Thyroid gland (tissue), 4 donors: ENCODE results near the gene CHMP6. TPM values are rescaled to one million over a fixed set of nuclear protein-coding genes. Genes with fewer than 3 reads are reported as not detected.

Experiments
- DNase-seq, 2 donors: peaks; one replicate each; pipeline ENCODE4 v3.0.0-alpha.2; 2019
- H3K27ac ChIP-seq, 3 donors: fragments of 200-600 bp; sonication (generic); 1 replicate in 2 of 3; 2 replicates in 1 of 3; pipeline ENCODE4 v1.5.1; 2016 to 2019; ENCODE audit warnings: mild to moderate bottlenecking in 1 of 3, moderate library complexity in 1 of 3
- H3K27me3 ChIP-seq: fragments of 200-600 bp; sonication (generic); one replicate; pipeline ENCODE4 v1.5.1; 2019
- H3K36me3 ChIP-seq, 2 donors: fragments of 200-600 bp; sonication (generic); one replicate each; pipeline ENCODE4 v1.5.1; 2016 to 2019
- H3K4me1 ChIP-seq, 2 donors: fragments of 200-600 bp; sonication (generic); one replicate each; pipeline ENCODE4 v1.5.1; 2017 to 2019
- H3K4me3 ChIP-seq, 3 donors: fragments of 200-600 bp; sonication (generic); replicated peaks in 1 of 3; 1 replicate in 2 of 3; 2 replicates in 1 of 3; pipeline ENCODE4 v1.5.1; 2016; ENCODE audit warnings: mild to moderate bottlenecking in 1 of 3
- H3K9me3 ChIP-seq: fragments of 200-600 bp; sonication (generic); one replicate; pipeline ENCODE4 v1.5.1; 2017
- POLR2A ChIP-seq, 2 donors: fragments of 450-650 bp; IDR thresholded peaks; one replicate each; pipeline ENCODE4 v1.6.1; 2017; ENCODE audit warnings: antibody characterized with exemption in 2 of 2, mild to moderate bottlenecking in 2 of 2, moderate library complexity in 1 of 2
- WGBS, 2 donors: methylation state at CpG; one replicate each; pipeline ENCODE4 v1.1.5; 2017; 5-methylcytosine and 5-hydroxymethylcytosine counted together
- intact Hi-C: fragments of 100-400 bp; cut with DNase I; formaldehyde crosslinking; loops from one replicate; pipeline ENCODE4 v1.15.1; 2023
- total RNA-seq, 4 donors: library from RNA; depleted of rRNA; stranded (reverse); fragments of >200 nt; gene quantifications; one replicate each; pipeline ENCODE4 v1.2.3, GENCODE V29; 2016
- TF ChIP-seq, protein P1 (sequence below), 6 experiments: fragments of 200-600 bp in 3 of 6; fragments of 450-650 bp in 3 of 6; sonication (generic) in 3 of 6; IDR thresholded peaks; one replicate each; pipeline ENCODE4 v1.5.1; 2016 to 2019; ENCODE audit warnings: antibody characterized with exemption in 6 of 6, mild to moderate bottlenecking in 2 of 6, inconsistent platforms in 1 of 6, moderate library complexity in 1 of 6

CHMP6 gene
- total RNA-seq, 4 donors from 2014 or later: 19.5 to 37.8 (median 27.8) TPM

DNA sequence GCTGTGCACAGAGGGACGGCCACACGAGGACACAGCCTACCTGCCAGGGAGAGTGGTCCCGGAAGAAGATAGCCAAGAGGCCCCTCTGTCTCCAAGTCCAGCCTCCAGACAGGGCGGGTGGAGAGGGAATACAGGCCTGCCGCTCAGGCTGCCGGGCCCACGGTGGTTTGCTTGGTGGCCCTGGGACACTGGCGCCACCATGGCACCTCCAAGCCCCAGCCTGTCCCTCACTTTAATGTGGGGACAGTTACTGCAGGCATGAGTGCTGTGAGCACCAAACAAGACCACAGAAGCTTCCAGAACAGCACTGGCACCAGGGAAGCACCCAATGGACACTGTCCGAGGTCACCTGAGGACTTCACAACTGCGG is 22.0 kb upstream of the CHMP6 start:
- no peak overlapping the region for H3K27ac ChIP-seq
- H3K36me3 ChIP-seq: peaks cover 0 to 6% of the 10 kb centered on the region in 2 donors
- H3K4me1 ChIP-seq: peaks cover 0 to 21% of the 10 kb centered on the region in 2 donors
- intact Hi-C loops: no loop called here
- no peaks in the 10 kb centered on the region for H3K9me3 ChIP-seq
- TF ChIP-seq, protein P1, sequence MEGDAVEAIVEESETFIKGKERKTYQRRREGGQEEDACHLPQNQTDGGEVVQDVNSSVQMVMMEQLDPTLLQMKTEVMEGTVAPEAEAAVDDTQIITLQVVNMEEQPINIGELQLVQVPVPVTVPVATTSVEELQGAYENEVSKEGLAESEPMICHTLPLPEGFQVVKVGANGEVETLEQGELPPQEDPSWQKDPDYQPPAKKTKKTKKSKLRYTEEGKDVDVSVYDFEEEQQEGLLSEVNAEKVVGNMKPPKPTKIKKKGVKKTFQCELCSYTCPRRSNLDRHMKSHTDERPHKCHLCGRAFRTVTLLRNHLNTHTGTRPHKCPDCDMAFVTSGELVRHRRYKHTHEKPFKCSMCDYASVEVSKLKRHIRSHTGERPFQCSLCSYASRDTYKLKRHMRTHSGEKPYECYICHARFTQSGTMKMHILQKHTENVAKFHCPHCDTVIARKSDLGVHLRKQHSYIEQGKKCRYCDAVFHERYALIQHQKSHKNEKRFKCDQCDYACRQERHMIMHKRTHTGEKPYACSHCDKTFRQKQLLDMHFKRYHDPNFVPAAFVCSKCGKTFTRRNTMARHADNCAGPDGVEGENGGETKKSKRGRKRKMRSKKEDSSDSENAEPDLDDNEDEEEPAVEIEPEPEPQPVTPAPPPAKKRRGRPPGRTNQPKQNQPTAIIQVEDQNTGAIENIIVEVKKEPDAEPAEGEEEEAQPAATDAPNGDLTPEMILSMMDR (IDR thresholded peaks at IDR 0.05): no peak
- TF ChIP-seq POLR2A (IDR thresholded peaks at IDR 0.05): no peak
- H3K4me3 ChIP-seq: no peak overlapping the region
- 83 to 100% methylated on average over 1 to 6 of the region's 10 CpGs for WGBS, 2 donors
- no peaks in the 10 kb centered on the region for H3K27me3 ChIP-seq
- no peak for DNase-seq

DNA sequence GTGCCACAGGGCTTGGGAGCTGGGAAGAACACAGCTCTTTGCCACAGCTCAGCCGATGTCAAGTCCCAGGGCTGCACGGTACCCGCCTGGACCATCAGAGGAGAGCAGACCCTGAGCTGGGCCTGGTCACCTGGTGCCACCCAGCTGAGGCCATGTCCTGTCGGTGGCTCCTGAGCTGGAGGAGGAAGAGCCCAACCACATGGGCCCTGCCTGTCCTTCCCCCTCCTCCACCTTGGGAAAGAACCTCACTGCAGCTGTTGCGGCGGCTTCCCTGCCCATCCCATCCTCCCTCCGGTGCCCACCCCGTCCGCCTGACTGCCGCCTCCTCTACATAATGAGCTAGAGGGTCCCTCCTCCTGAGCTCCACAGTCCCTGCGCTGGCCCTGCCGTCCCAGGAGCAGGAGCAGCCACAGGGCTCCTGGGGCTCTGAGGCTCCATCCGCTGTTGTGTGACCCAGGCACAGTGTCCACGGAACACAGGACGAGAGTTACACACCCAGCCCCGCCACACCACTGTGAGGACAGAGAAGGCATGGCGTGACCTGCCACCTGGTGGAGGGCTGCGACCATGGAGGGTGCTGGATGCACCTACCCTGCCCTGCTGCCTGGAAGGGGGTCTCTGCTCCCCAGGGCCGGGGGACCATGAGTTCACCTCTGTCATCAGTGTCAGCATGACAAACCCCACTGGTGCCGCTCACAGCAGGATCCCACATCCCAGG is 21.4 kb upstream of the CHMP6 start:
- peaks cover 0 to 21% of the 10 kb centered on the region in 2 donors for H3K4me1 ChIP-seq
- no peak overlapping the region for H3K27ac ChIP-seq
- DNase-seq: peak in 1 of 2 donors; percentile 22
- intact Hi-C loops: no loop called here
- H3K27me3 ChIP-seq: no peaks in the 10 kb centered on the region
- H3K9me3 ChIP-seq: no peaks in the 10 kb centered on the region
- peaks cover 0 to under 1% of the 10 kb centered on the region in 2 donors for H3K36me3 ChIP-seq
- H3K4me3 ChIP-seq: no peak overlapping the region
- TF ChIP-seq, protein P1 (IDR thresholded peaks at IDR 0.05): peak in 2 of 6 experiments; percentile 10 to 22
- TF ChIP-seq POLR2A (IDR thresholded peaks at IDR 0.05): no peak
- WGBS, 2 donors: 48 to 63% methylated on average over 9 of the region's 20 CpGs

DNA sequence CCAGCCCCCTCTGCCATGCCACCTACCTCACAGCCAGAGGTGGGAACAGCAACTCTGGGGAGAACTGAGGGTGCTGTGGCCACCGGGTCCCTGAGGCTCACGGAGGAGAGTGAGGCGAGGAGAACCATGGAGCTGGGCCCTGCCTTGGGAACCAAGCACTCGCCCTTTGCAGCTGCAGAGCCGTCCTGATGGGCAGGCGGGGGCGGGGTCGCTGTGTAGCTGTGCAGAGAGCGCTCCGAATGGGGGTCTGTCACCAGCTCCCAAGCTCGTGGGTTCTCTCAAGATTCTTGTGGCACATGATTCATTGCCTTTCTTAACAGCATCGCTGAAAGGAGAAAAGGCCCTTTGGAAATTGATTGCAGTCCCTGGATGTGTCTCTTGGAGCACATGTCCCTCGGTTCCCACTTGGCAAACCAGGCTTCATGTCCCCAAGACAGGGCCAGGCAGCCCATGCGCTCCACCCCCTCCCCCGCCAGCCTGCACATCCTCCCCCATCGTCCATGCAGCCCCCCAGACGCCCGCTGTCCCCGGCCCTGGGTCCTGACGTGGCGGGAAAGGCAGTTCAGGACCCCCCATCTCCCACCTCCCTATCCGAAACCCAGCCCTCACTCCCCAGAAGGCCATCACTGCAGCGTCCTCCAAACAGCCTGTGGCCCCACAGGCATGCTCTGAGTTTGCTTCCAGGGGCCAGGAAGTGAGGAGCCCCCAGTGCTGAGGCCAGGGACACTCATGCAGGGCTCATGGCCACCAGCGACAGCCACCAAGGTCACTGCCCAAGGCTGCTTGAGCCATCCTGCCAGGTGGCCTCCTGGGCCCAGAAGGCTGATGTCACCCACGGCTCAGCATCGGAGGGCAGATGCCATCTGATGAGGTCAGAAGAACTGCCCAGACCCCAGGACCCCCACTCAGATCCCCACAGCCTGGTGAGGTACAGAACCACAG is 20.6 kb upstream of the CHMP6 start:
- WGBS, 2 donors: 52 to 55% methylated on average over 4 to 21 of the region's 26 CpGs
- no peak overlapping the region for H3K4me3 ChIP-seq
- no peak overlapping the region for H3K27ac ChIP-seq
- no peak for TF ChIP-seq POLR2A (IDR thresholded peaks at IDR 0.05)
- TF ChIP-seq, protein P1 (IDR thresholded peaks at IDR 0.05): no peak
- H3K36me3 ChIP-seq: no peaks in the 10 kb centered on the region
- DNase-seq: no peak
- no peaks in the 10 kb centered on the region for H3K9me3 ChIP-seq
- intact Hi-C loops: no loop called here
- H3K27me3 ChIP-seq: no peaks in the 10 kb centered on the region
- peaks cover 0 to 21% of the 10 kb centered on the region in 2 donors for H3K4me1 ChIP-seq

DNA sequence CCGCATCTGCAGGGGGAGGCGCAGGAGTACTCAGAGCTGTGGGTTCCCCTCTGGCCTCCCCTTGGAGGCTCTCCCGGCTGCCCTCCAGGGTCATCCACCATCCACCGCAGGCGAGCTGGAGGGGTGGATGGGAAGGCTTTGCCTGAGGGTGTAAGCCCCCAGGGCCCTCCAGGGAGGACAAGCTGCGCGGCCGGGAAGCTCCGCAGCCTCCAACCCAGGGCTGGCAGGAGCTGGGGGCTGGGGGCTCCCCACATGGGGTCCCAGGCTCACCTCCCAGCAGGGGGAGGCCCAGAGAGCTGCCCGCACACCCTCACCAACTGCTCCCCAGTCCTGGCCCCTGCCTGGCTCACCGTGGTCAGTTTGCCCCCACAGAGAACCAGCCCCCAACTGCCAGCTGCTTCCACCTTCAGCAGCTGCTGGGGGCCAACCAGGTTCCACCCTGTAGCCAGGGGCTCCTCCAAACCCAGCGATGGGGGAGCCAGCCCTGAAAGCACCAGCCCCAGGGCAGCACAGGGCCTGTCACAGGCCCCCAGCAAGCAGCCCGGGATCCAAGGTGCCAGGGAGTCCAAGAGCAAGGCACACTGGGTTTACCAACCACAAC is 19.8 kb upstream of the CHMP6 start:
- WGBS, 2 donors: 77 to 80% methylated on average over 3 to 5 of the region's 13 CpGs
- intact Hi-C loops: no loop called here
- peaks cover 0 to 21% of the 10 kb centered on the region in 2 donors for H3K4me1 ChIP-seq
- H3K9me3 ChIP-seq: no peaks in the 10 kb centered on the region
- no peaks in the 10 kb centered on the region for H3K27me3 ChIP-seq
- TF ChIP-seq, protein P1 (IDR thresholded peaks at IDR 0.05): no peak
- TF ChIP-seq POLR2A (IDR thresholded peaks at IDR 0.05): no peak
- no peak overlapping the region for H3K27ac ChIP-seq
- H3K4me3 ChIP-seq: no peak overlapping the region
- DNase-seq: no peak
- H3K36me3 ChIP-seq: no peaks in the 10 kb centered on the region
